GM12864 (cell line): Measurements from ENCODE around the gene COIL.
"Not testable (repeated sequence)": the region's sequence is repeated elsewhere in the genome, so short reads cannot be mapped to it uniquely, and the experiment has no call there.

Source experiments
- DNase-seq: peaks from one replicate; pipeline ENCODE4 v3.0.0-alpha.2; 2011; ENCODE audit warnings: low read depth
- H3K4me3 ChIP-seq: 2 replicates; pipeline ENCODE4 v1.5.1; 2011; ENCODE audit warnings: mild to moderate bottlenecking, low read depth, low read length, control low read depth
- TF ChIP-seq, protein P1 (sequence below): IDR thresholded peaks from 2 replicates; pipeline ENCODE4 v1.5.1; 2011; ENCODE audit warnings: low read depth, mild to moderate bottlenecking, moderate library complexity, low read length, control low read depth, inconsistent platforms; ENCODE audit errors: missing control alignments

Gene COIL

GRCh38 chr17:56947741-56948140 lies 13.1 kb downstream of the COIL start:
- DNase-seq: no peak
- H3K4me3 ChIP-seq: no peak overlapping the region
- TF ChIP-seq, protein P1, sequence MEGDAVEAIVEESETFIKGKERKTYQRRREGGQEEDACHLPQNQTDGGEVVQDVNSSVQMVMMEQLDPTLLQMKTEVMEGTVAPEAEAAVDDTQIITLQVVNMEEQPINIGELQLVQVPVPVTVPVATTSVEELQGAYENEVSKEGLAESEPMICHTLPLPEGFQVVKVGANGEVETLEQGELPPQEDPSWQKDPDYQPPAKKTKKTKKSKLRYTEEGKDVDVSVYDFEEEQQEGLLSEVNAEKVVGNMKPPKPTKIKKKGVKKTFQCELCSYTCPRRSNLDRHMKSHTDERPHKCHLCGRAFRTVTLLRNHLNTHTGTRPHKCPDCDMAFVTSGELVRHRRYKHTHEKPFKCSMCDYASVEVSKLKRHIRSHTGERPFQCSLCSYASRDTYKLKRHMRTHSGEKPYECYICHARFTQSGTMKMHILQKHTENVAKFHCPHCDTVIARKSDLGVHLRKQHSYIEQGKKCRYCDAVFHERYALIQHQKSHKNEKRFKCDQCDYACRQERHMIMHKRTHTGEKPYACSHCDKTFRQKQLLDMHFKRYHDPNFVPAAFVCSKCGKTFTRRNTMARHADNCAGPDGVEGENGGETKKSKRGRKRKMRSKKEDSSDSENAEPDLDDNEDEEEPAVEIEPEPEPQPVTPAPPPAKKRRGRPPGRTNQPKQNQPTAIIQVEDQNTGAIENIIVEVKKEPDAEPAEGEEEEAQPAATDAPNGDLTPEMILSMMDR: no peak

GRCh38 chr17:56945938-56946505 lies 14.8 kb downstream of the COIL start:
- no peak for DNase-seq
- no peak overlapping the region for H3K4me3 ChIP-seq
- TF ChIP-seq, protein P1: no peak

- DNase-seq: no peak
- TF ChIP-seq, protein P1: no peak
- no peak overlapping the region for H3K4me3 ChIP-seq
These were observed 17.2 kb downstream of the COIL start for GRCh38 chr17:56943505-56944125.

GRCh38 chr17:56939869-56940484 lies 20.9 kb downstream of the COIL start:
- peak; percentile 34 for DNase-seq
- TF ChIP-seq, protein P1: peak; percentile 71
- no peak overlapping the region for H3K4me3 ChIP-seq

DNA sequence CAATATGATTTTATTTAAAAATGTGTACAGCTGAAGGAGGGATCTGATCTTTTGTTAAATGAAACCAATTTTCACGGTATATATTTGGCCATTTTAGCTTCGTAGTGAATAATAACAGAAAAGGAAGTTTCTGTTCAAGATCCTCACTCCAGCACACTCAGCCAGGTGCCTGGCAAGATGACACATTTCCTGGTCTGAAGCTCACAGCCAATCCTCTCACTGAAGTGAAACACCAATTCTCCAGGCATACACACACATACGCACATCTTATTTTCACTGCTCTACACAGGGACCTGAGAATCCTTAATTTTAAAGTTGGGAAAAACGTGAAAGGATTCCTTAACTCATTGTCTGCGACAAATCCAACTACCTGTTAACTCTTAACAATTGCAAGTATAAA lies 22.6 kb downstream of the COIL start:
- not testable (repeated sequence) for H3K4me3 ChIP-seq, DNase-seq

DNA sequence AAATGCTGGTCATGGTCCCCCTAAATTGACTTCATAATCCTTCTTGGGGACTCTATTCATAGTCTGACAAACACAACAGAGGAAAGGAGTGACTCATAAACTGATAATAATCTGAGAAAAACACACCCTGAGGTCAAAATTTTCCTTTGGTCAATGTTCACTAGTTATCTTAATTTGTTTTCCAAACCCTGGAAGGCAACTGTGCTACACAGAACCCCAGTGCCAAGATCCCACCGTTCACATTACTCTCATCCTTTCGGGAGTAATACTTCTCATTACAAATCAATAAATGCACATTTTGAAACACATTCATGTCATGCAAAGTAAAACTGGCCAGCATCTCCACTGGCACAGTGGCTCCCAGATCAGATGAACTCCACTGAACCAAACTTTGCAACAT lies 23.2 kb downstream of the COIL start:
- no peak for DNase-seq
- no peak overlapping the region for H3K4me3 ChIP-seq
- TF ChIP-seq, protein P1: no peak

DNA sequence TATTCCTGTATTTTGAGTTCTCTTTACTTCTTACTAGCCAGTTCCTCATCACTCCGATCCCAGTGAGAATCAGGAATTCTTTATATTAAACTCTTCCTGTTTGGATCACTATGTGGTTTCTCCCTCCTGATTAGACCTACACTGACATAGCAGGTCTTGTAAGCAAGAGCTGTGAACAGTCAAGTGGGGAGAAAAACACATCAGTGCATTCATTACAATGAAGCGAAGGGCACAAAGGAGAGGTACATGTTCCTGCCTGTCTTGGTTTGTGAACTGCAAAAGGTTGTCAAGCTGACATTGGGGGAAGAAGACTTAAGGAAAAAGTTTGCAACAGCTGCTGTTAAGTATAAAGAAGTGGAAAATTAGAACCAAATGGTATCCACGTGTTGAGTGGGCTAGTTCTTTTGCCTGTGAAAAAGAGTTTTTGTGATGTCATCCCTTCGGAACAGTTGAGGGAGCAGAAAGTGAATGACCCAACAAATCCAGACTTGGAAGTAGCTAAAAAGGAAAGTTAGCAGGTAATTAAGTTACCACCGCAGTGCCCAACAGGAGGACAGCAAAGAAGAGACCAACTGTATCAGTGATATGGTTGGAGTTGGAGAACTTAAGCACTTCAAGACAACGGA lies 24.0 kb downstream of the COIL start:
- DNase-seq: no peak
- TF ChIP-seq, protein P1: no peak
- H3K4me3 ChIP-seq: no peak overlapping the region
